ENCODE results near the gene CSF2RB. TPM values are rescaled to one million over a fixed set of nuclear protein-coding genes. Genes with fewer than 3 reads are reported as not detected.

Gene CSF2RB
- total RNA-seq, 1 experiment from 2014 or later, result not detected

DNA sequence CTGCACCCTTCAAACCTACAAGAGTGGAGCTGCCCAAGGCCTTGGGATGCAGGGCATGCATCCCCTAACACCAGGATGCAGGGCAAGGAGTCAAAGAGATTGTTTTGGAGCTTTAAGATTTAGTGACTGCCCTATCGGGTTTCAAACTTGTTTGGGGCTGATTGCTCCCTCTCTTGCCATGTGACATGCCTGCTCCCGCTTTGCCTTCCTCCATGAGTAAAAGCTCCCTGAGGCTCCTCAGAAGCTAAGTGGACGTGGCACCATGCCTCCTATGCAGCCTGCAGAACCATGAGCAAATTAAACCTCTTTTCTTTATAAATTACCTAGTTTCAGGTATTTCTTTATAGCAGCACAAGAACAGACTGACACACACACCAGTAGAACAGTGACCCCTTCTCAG, 15.8 kb upstream of the CSF2RB start:
- no peak for DNase-seq
- Histone ChIP-seq H3K9me2 (ENCODE audit: insufficient read depth) (no peaks in the 10 kb centered on the region), H3F3A (ENCODE audit: insufficient read depth, low read depth) (no peaks in the 10 kb centered on the region), H3K36me3 (ENCODE audit: low read depth) (no peaks in the 10 kb centered on the region), H3K9me3 (ENCODE audit: insufficient read depth, low read depth) (0 out of 2 replicates have a peak, but pooled peaks cover 10% of the 10 kb centered on the region), H3K4me1 (replicated peaks; ENCODE audit: insufficient read depth) (peaks cover 13% of the 10 kb centered on the region), H3K27ac (no peak overlapping the region), H3K79me2 (ENCODE audit: low read depth) (no peaks in the 10 kb centered on the region), H2AFZ (no peak overlapping the region), H3K4me3 (no peak overlapping the region), H3K27me3 (ENCODE audit: insufficient read depth, low read depth) (no peaks in the 10 kb centered on the region; the same call in 1 of the 2 replicates), H4K20me1 (ENCODE audit: insufficient read depth) (no peaks in the 10 kb centered on the region), H3K4me2 (no peak overlapping the region)
- BruUV-seq (replicated peaks), result no TSS peak
- TF ChIP-seq, protein P1, sequence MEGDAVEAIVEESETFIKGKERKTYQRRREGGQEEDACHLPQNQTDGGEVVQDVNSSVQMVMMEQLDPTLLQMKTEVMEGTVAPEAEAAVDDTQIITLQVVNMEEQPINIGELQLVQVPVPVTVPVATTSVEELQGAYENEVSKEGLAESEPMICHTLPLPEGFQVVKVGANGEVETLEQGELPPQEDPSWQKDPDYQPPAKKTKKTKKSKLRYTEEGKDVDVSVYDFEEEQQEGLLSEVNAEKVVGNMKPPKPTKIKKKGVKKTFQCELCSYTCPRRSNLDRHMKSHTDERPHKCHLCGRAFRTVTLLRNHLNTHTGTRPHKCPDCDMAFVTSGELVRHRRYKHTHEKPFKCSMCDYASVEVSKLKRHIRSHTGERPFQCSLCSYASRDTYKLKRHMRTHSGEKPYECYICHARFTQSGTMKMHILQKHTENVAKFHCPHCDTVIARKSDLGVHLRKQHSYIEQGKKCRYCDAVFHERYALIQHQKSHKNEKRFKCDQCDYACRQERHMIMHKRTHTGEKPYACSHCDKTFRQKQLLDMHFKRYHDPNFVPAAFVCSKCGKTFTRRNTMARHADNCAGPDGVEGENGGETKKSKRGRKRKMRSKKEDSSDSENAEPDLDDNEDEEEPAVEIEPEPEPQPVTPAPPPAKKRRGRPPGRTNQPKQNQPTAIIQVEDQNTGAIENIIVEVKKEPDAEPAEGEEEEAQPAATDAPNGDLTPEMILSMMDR (conservative IDR thresholded peaks at IDR 0.05), result no peak
- no peak for TF ChIP-seq EZH2 (IDR thresholded peaks at IDR 0.05; ENCODE audit: low read depth)
- intact Hi-C loops (cut with micrococcal nuclease; ENCODE audit: unreplicated experiment), result no loop called here
- CTCF ChIA-PET, result no interaction called here
- POLR2A ChIA-PET (ENCODE audit: unreplicated experiment), result no interaction called here

- BruUV-seq (replicated peaks), result no TSS peak
- no peak for TF ChIP-seq EZH2 (IDR thresholded peaks at IDR 0.05; ENCODE audit: low read depth)
- TF ChIP-seq, protein P1 (conservative IDR thresholded peaks at IDR 0.05), result no peak
These were observed 14.7 kb upstream of the CSF2RB start for GRCh38 chr22:36898690-36899089.

DNA sequence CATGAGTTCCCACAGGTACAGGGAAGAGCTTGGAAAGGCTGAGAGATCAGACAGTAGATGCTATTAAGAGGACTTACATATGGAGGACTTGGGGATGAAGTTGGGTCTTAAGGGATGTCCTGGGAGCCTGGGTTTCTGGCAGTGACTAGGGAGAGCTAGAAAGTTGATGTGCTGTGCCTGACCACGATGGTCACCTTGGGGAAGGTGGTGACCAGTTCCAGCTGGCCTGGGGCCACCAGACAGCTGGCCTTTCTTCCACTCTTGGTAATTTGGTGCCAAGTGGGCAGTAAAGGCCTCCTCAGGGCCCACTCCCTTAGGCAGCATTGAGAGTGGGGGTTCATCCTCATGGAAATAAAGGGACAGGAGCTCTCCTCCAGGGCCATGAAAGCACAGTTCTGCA, 13.9 kb upstream of the CSF2RB start:
- Histone ChIP-seq H3K9me2 (ENCODE audit: insufficient read depth) (no peaks in the 10 kb centered on the region), H3K4me1 (replicated peaks; ENCODE audit: insufficient read depth) (no peaks in the 10 kb centered on the region)

More at GRCh38 chr22:36898690-36899089, 14.7 kb upstream of the CSF2RB start:
- Histone ChIP-seq H3K36me3 (ENCODE audit: low read depth) (no peaks in the 10 kb centered on the region), H3K27ac (no peak overlapping the region), H3K4me3 (no peak overlapping the region), H3K9me3 (ENCODE audit: insufficient read depth, low read depth) (0 out of 2 replicates have a peak, but pooled peaks cover 10% of the 10 kb centered on the region), H3K9me2 (ENCODE audit: insufficient read depth) (no peaks in the 10 kb centered on the region), H2AFZ (no peak overlapping the region), H3K27me3 (ENCODE audit: insufficient read depth, low read depth) (no peaks in the 10 kb centered on the region; the same call in 1 of the 2 replicates), H3F3A (ENCODE audit: insufficient read depth, low read depth) (no peaks in the 10 kb centered on the region), H4K20me1 (ENCODE audit: insufficient read depth) (no peaks in the 10 kb centered on the region), H3K79me2 (ENCODE audit: low read depth) (no peaks in the 10 kb centered on the region), H3K4me2 (no peak overlapping the region), H3K4me1 (replicated peaks; ENCODE audit: insufficient read depth) (peaks cover 2% of the 10 kb centered on the region)
- intact Hi-C loops (cut with micrococcal nuclease; ENCODE audit: unreplicated experiment), result no loop called here
- DNase-seq, result no peak
- CTCF ChIA-PET, result no interaction called here
- POLR2A ChIA-PET (ENCODE audit: unreplicated experiment), result no interaction called here

More for the DNA sequence above, 13.9 kb upstream of the CSF2RB start:
- no peaks in the 10 kb centered on the region for H3K79me2 ChIP-seq (ENCODE audit: low read depth)
- H3K4me3 ChIP-seq, result no peak overlapping the region
- no peaks in the 10 kb centered on the region for H3F3A ChIP-seq (ENCODE audit: insufficient read depth, low read depth)
- H3K27ac ChIP-seq, result no peak overlapping the region
- intact Hi-C loops (cut with micrococcal nuclease; ENCODE audit: unreplicated experiment), result no loop called here
- no peaks in the 10 kb centered on the region for H4K20me1 ChIP-seq (ENCODE audit: insufficient read depth)
- ChIA-PET CTCF (no interaction called here), POLR2A (ENCODE audit: unreplicated experiment) (no interaction called here)
- no peak for DNase-seq
- H3K27me3 ChIP-seq (ENCODE audit: insufficient read depth, low read depth), result no peaks in the 10 kb centered on the region; the same call in 1 of the 2 replicates
- 0 out of 2 replicates have a peak, but pooled peaks cover 10% of the 10 kb centered on the region for H3K9me3 ChIP-seq (ENCODE audit: insufficient read depth, low read depth)
- H2AFZ ChIP-seq, result no peak overlapping the region
- no peak overlapping the region for H3K4me2 ChIP-seq
- no peak for TF ChIP-seq EZH2 (IDR thresholded peaks at IDR 0.05; ENCODE audit: low read depth)
- TF ChIP-seq, protein P1 (conservative IDR thresholded peaks at IDR 0.05), result no peak
- no peaks in the 10 kb centered on the region for H3K36me3 ChIP-seq (ENCODE audit: low read depth)
- BruUV-seq (replicated peaks), result no TSS peak
